GM08714 (cell line): ENCODE data around the gene ECE1.

ENCODE experiments used
- H3K4me3 ChIP-seq: fragments of 200-500 bp; sonication (Bioruptor generic); 2 replicates; pipeline ENCODE4 v1.5.1; 2014; ENCODE audit warnings: mild to moderate bottlenecking, low read length, inconsistent platforms
- ZNF274 ChIP-seq: IDR thresholded peaks from 2 replicates; pipeline ENCODE4 v1.6.1; 2012; ENCODE audit warnings: mild to moderate bottlenecking, low read depth, low read length

ECE1 gene

DNA sequence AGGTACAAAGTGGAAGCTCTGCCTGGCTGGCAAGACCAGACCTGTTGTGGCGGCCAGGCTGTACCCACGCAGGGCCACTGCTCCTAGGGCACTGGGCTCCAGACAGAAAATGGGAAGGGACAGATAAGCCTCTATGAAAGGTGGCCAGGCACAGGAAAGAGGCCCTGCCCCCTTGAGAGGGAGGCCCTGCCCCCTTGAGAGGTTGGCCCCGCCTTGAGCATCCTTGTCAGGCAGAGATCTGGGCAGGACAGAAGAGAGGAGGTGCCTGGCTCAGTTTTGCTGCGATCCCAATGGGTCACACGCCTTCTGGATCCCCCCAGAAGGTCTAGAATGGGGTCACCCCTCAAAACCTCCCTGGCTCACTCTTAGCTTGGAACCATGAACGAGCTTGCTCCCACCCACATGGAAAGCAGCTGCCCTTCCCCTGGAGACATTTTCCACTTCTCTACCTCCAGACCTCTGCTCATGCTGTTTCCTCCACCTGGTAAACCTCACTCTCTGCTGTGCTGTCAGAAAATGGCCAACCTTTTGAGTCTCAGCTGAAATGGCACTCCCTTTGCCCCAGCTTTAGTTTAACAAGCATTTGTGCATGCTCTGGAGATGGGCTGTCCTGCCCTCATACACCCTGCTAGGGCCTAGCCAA lies 17.5 kb upstream of the ECE1 start:
- no peak overlapping the region for H3K4me3 ChIP-seq
- no peak for TF ChIP-seq ZNF274

DNA sequence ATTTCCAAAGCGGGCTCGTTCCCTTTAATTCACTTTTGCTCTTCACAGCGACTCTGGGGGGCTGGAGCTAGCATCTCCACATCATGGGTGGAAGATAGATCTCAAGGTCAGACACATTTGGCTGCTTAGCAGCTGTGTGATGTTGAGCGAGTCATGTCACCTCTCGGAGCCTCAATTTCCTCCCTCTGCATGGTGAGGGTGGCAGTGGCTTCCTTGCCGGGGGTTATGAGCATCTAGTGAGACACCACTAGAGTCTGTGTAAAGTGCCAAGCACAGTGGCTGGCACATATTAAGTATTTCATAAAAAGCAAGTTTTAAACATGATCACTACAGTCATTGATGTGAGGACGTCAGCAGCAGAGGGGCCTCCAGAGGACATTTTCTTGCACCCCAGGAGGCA lies 16.9 kb upstream of the ECE1 start:
- TF ChIP-seq ZNF274 = no peak
- no peak overlapping the region for H3K4me3 ChIP-seq

DNA sequence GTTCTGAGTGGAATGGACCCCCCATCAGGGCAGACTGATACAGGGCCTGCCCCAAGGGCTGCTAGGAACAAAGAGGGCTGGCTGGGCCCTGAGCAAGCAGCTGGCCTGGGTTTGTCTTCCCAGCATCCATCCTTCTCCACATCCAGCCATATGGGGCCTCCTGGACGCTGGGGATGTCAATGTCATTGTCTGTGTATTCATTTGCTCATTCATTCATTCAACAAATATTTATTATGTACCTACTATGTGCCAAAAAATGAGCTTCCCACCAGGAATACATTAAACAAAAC lies 15.6 kb upstream of the ECE1 start:
- TF ChIP-seq ZNF274 = no peak
- H3K4me3 ChIP-seq = no peak overlapping the region

DNA sequence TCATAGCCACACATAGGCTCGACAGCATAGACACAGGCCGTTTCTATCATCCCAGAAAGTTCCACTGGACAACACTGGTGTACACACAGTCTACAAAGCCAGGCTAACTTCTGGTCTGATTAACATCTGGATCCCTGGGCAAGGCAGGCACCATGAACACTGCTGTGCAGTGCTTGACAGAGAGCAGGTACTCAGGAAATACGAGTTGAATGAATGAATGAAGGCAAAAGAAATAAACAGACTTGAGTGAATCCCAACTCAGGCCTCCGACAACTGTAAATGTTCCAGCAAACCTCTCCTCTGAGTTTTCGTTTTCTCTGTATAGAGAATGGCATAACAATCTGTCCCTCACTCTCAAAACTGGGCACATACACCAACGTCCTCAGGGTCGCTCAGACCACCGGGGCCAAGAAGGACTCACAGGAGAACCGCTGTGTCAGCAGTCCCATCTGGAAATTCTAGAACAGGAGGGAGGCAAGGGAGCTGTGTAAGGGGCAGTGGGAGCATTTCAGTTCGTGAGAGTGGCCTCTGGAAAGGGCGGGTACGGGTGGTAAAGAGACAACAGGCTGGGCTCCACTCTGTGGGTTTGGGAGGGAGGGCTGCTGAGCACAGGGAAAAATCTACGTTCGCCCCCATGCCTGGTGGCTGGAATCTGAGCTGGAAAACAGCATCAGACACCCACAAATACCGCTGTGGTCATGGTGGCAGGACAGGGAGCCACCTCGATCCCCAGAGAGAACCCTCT lies 15.1 kb upstream of the ECE1 start:
- TF ChIP-seq ZNF274 = no peak
- no peak overlapping the region for H3K4me3 ChIP-seq

DNA sequence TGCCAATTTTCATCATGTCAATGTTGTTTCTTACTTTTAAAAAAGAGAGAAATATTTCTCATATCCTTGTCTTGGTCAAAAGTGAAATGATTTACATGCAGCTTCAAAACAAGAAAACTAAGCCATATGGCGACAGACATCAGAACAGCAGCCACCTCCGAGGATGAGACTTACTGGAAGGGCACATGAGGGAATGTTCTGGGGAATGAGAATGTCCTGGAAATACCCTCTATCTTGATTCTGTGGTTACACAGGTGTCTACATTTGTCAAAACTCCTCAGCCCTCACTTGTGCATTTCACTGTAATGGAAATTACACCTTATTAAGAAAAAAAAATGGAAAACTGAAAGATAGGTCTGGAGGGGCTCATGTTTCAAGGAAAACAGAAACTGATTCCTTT lies 14.2 kb upstream of the ECE1 start:
- H3K4me3 ChIP-seq = no peak overlapping the region
- TF ChIP-seq ZNF274 = no peak

DNA sequence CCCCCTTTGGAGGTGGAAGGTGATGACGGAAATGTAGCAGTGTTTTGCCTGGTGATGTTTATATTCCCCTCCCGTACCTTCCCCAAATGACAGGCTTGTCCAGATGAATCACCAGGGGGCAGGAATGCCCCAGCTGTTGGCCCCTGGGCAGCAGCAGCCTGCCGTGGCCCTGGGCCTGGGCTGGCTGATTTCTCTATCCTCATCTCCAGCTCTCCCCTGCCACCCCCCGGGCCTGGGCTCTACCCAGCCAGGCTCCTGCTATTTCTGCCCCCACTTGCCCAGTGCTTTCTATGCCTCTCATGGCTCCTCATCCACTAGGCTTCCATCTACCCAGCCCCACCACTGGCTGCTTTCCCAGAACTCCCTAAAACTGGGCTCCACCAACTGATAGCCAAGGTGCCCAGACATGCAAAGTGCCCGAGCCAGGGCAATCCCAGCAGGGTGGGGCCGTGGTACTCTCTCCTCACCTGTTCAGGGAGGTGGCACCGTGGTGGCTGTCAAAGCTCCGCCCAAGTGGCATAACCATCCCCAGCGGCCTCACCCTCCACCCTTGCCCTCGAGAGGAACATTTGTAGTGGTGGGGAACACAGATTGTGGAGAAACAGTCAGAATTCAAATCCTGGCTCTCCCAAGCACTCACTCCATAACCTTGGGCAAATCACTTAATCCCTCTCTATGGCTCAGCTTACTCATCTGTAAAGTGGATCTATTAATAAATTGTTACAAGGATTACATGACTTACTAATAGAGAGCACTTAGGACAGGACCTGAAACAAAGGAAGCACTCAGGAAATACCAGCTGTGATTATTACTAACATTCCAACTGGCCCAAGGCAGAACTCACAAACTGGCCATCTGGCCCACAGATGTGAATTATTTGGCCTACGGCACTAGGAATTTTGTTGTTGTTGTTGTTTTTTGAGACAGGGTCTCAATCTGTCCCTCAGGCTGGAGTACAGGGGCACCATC lies 12.8 kb upstream of the ECE1 start:
- no peak for TF ChIP-seq ZNF274
- H3K4me3 ChIP-seq = no peak overlapping the region

DNA sequence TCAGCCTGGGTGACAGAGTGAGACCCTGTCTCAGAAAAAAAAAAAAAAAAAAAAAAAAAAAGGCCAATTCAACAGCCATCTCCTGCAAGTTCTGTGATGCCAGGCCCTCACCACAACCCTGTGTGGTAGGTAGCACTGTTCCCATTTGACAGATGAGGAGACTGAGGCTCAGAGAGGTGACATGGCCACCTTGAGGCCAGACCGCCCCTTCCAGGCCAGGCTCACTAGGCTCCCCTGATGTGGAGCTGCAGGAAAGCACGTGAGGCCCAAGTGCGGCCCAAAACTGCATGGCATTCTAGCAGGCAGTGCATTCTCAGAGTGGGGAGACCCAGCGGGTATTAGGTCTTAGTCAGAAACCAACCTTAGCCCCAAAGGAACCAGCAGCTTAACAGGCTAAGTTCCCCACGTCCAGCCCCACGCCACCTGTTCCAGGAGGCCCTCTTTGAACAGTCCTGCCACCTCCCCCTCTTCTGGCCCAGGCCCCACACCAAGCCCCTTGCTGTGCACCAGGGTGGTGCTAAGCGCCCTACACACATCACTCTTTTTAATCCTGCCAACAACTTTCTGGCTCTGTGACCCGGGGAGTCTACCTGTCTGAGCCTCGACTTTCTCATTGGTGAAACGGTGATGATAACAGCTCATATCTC lies 11.7 kb upstream of the ECE1 start:
- TF ChIP-seq ZNF274 = no peak
- H3K4me3 ChIP-seq = no peak overlapping the region

DNA sequence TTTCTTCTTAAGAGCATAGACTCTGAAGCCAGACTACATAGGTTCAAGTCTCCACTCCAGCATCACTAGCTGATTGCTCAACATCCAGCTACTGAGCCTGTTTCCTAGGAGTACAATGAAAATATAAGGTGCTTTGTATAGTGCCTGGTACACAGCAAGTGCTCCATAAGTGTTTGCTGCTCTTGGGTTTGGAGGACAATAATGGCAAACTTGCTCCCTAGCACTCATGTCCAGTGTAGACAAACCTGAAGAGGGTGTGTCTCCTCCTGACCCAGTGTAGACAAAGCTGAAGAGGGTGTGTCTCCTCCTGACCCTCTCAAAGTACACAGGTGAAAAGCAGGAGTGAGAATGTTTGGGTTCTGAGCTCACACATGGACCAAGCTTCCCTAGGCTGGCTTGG lies 10.5 kb upstream of the ECE1 start:
- TF ChIP-seq ZNF274 = no peak

DNA sequence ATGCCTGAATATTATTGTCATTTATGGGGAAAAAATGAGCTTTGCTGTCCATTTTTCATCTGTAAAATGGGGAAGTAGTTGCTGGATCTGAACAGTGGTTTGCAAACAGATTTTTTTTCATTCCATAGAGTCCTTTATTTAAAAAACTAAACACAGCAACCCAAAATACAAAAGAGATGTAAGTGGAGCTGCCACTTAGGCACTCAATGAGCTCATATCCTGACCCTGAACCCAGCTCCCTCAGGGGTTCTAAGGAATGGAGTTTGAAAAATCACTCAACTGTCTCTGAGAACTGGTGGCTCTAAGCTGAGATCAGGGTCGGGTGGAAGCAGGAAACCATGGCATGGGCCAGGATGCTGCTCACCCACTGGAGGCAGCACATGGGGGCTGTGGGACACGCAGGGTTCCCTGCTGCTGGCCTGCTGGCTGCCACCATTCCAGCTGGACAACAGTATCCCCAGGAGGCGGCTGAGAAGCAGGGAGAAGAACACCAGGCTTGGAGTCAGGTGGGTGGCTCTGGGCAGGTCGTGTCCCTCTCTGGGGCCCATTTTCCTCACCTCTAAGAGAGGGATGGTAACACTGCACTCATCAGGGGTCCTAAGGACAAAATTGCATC lies 9.6 kb upstream of the ECE1 start:
- TF ChIP-seq ZNF274 = no peak
- H3K4me3 ChIP-seq = no peak overlapping the region

More for the DNA sequence above, 10.5 kb upstream of the ECE1 start:
- no peak overlapping the region for H3K4me3 ChIP-seq

DNA sequence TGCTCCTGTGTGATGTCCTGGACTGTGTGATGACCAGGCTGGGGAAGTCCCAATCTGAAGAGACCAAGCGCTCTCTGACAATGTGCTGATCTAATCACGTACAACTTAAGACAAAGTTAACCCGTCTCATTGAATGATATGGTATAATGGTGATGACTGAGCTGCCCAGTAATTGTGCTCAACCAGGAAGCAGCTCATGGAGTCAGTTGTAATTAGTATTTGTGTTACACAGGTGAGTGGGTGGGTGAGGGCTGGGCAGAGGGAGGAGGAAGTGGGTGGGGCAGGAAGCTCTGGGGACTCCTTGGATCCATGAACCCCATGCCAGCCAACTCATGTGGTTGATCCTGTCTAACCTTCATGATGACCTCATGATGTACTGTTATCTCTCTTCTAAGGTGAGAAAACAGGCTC lies 8.7 kb upstream of the ECE1 start:
- no peak for TF ChIP-seq ZNF274
- no peak overlapping the region for H3K4me3 ChIP-seq

DNA sequence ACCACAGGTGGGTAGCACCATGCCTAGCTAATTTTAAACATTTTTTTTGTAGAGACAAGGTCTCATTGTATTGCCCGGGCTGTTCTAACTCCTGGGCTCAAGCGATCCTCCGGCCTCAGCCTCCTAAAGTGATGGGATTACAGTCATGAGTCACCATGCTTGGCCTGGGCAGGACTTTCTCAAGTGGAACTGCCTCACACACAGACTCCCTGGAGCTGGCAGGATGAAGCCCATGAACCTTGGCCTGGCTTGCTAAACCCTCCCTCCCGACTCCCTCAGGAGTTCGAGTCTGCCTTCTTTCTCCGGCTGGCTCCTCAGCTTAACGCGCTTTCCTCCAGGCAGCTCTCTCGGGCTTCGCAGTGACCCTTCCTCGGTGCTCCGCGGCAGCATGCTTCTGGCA lies 7.7 kb upstream of the ECE1 start:
- TF ChIP-seq ZNF274 = no peak
- H3K4me3 ChIP-seq = no peak overlapping the region

DNA sequence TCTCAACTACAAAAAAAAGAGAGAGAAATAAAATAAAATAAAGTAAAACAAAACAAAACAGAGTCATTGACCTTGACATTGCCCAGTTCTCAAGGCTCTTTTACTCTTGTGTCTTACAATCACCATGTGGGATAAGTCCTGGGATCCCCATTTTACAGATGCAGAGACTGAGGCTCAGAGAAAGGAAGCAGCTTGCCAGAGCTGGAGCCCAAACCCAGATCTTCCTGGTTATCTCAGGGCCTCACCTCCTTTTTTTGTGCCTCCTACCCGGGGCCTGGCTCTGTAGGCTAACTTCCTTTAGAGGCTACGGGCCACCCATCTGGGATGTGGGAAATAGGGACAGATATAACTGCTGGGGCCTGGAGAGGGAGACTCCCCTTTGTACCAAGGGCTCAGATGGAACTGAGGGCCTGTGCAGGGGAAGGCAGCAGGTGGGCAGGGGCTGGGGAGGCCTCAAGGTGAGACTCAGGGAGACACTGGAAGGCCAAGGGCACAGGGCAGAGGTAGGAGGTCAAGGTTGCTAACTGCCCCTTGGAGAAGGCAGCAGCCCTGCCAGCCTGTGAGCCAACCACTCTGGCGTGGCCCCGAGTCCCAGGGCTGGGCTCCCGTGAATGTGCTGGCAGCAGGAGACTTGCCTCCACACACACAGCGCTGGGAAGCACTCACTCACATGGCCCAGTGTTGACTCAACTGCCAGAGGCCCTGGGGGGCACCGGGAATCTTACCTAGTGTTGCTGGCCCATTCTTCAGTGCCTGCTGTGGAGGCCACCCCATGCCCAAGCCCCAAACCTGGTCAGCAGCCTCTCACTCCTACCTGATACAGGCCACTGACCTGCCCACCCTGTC lies 6.5 kb upstream of the ECE1 start:
- TF ChIP-seq ZNF274 = no peak
- no peak overlapping the region for H3K4me3 ChIP-seq

DNA sequence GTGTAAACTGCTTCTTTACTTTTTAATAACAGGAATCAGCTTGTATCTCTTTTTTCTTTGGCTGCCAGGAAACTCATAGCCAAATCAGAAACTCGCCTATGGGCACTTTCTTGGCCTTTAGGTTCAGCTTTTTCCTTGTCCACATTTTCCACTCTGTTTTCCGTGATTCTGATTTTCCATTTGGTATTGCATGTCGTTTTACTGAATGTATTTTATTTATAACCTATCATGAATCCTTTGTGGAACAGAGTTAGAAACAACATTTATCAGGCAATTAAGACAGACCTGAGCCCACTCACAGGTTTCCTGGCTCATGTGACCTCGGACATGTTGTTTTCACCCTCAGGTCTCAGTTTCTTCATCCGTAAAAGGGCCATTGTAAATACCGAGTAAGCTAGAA lies 5.3 kb upstream of the ECE1 start:
- TF ChIP-seq ZNF274 = no peak
- H3K4me3 ChIP-seq = no peak overlapping the region

DNA sequence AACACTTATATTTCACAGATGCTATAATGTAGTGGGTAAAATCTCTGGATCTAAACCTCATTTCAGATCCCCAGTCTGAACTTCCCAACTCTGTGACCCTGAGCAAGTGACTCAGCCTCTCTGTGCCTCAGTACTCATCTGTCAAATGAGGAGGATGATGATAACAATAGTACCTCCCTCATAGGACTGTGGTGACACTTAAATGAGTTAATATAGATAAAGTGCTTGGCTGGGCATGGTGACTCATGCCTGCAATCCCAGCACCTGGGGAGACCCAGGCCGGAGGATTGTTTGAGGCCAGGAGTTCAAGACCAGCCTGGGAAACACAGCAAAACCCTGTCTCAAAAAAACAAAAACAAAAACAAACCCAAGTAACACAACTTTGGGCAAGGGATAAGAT lies 4.7 kb upstream of the ECE1 start:
- peak overlapping the region; percentile 7; the same call in 1 of the 2 replicates for H3K4me3 ChIP-seq
- no peak for TF ChIP-seq ZNF274
